ENCODE data around the gene LRRC14B.

Gene LRRC14B

GRCh38 chr5:201672-202071 is 10.4 kb downstream of the LRRC14B start:
- ChIA-PET POLR2A (no interaction called here), CTCF (interaction anchor here (1.6 kb wide), 2 partner anchors 10 to 13 kb away, joined by 3 to 7 read pairs; partner anchors contain the start of gene LRRC14B)
- TF ChIP-seq CTCF (IDR thresholded peaks at IDR 0.05; ENCODE audit: insufficient read depth, low read length, missing control alignments), result no peak
- no peak for DNase-seq (ENCODE audit: low read depth, low spot score)
- H3K4me3 ChIP-seq (ENCODE audit: low read depth, low read length), result no peak overlapping the region

- H3K4me3 ChIP-seq (ENCODE audit: low read depth, low read length), result no peak overlapping the region
- CTCF ChIA-PET, result interaction anchor here (0.6 to 1.9 kb wide), 2 partner anchors 9 to 15 kb away, joined by 3 to 11 read pairs; no protein-coding TSS in a partner anchor
- POLR2A ChIA-PET, result no interaction called here
- no peak for TF ChIP-seq CTCF (IDR thresholded peaks at IDR 0.05; ENCODE audit: insufficient read depth, low read length, missing control alignments)
- no peak for DNase-seq (ENCODE audit: low read depth, low spot score)
Observed at GRCh38 chr5:203246-203930, 12.1 kb downstream of the LRRC14B start.

- no peak for TF ChIP-seq CTCF (IDR thresholded peaks at IDR 0.05; ENCODE audit: insufficient read depth, low read length, missing control alignments)
- DNase-seq (ENCODE audit: low read depth, low spot score), result no peak
- H3K4me3 ChIP-seq (ENCODE audit: low read depth, low read length), result no peak overlapping the region
- ChIA-PET POLR2A (no interaction called here), CTCF (interaction anchor here (0.6 to 1.9 kb wide), 2 partner anchors 10 to 16 kb away, joined by 3 to 11 read pairs; no protein-coding TSS in a partner anchor)
Observed at GRCh38 chr5:204001-204400, 12.7 kb downstream of the LRRC14B start.

GRCh38 chr5:204462-204861 is 13.2 kb downstream of the LRRC14B start:
- CTCF ChIA-PET, result interaction anchor here (1.9 kb wide), 1 partner anchor 16 kb away, joined by 11 read pairs; no protein-coding TSS in a partner anchor

GRCh38 chr5:204966-205670 is 13.8 kb downstream of the LRRC14B start:
- TF ChIP-seq CTCF (IDR thresholded peaks at IDR 0.05; ENCODE audit: insufficient read depth, low read length, missing control alignments), result no peak
- H3K4me3 ChIP-seq (ENCODE audit: low read depth, low read length), result no peak overlapping the region
- DNase-seq (ENCODE audit: low read depth, low spot score), result no peak
- ChIA-PET POLR2A (no interaction called here), CTCF (interaction anchor here (1.3 kb wide), 1 partner anchor 17 kb away, joined by 7 read pairs; no protein-coding TSS in a partner anchor)

More at GRCh38 chr5:204462-204861, 13.2 kb downstream of the LRRC14B start:
- DNase-seq (ENCODE audit: low read depth, low spot score), result no peak
- no peak for TF ChIP-seq CTCF (IDR thresholded peaks at IDR 0.05; ENCODE audit: insufficient read depth, low read length, missing control alignments)
- no peak overlapping the region for H3K4me3 ChIP-seq (ENCODE audit: low read depth, low read length)
- POLR2A ChIA-PET, result no interaction called here

- ChIA-PET CTCF (interaction anchor here (1.3 kb wide), 1 partner anchor 18 kb away, joined by 7 read pairs; no protein-coding TSS in a partner anchor), POLR2A (no interaction called here)
- H3K4me3 ChIP-seq (ENCODE audit: low read depth, low read length), result no peak overlapping the region
- no peak for TF ChIP-seq CTCF (IDR thresholded peaks at IDR 0.05; ENCODE audit: insufficient read depth, low read length, missing control alignments)
- no peak for DNase-seq (ENCODE audit: low read depth, low spot score)
Observed at GRCh38 chr5:206406-206805, 15.1 kb downstream of the LRRC14B start.

Measured in AG04449 (cell line).